Bronchial epithelial cell (primary cell): Measurements from ENCODE around the gene ANTXR1. TPM values are rescaled to one million over a fixed set of nuclear protein-coding genes. Genes with fewer than 3 reads are reported as not detected.

Source experiments
- DNase-seq: peaks from one replicate; pipeline ENCODE4 v3.0.0-alpha.2; 2010; ENCODE audit warnings: low read depth
- FAIRE-seq: peaks from 2 replicates; lab custom pipeline; 2011; peaks lifted over from hg19 to GRCh38; lab: Jason Lieb, UNC
- H3K27me3 ChIP-seq: 2 replicates; pipeline ENCODE4 v1.5.1; 2011; ENCODE audit warnings: low read length; ENCODE audit not compliant: control insufficient read depth, insufficient read depth
- H3K36me3 ChIP-seq: 2 replicates; pipeline ENCODE4 v1.5.1; 2011; ENCODE audit warnings: low read length; ENCODE audit not compliant: control insufficient read depth, insufficient read depth
- H3K4me3 ChIP-seq: 2 replicates; pipeline ENCODE4 v1.5.1; 2011; ENCODE audit warnings: mild to moderate bottlenecking, low read depth, low read length, control low read depth
- CTCF ChIP-seq: IDR thresholded peaks from 2 replicates; pipeline ENCODE4 v1.5.1; 2011; ENCODE audit warnings: mild to moderate bottlenecking, moderate library complexity, low read length, control low read depth, inconsistent platforms; ENCODE audit not compliant: insufficient read depth, severe bottlenecking
- total RNA-seq: library from RNA; depleted of rRNA; stranded (reverse); fragments of >200 nt; gene quantifications from 2 replicates; pipeline ENCODE4 v1.2.1, GENCODE V29; 2014

ANTXR1 gene
- total RNA-seq, 1 donor from 2014 or later, result 3.7 TPM

- no peak for TF ChIP-seq CTCF
- no peak overlapping the region for H3K4me3 ChIP-seq
- DNase-seq, result peak; percentile 89
- no peaks in the 10 kb centered on the region for H3K36me3 ChIP-seq
- no peaks in the 10 kb centered on the region for H3K27me3 ChIP-seq
- no peak for FAIRE-seq
Measured at GRCh38 chr2:69083235-69083748, 70.3 kb downstream of the ANTXR1 start.

GRCh38 chr2:69084492-69084891 lies 71.5 kb downstream of the ANTXR1 start:
- no peak for TF ChIP-seq CTCF
- FAIRE-seq (no peak), DNase-seq (no peak)
- Histone ChIP-seq H3K4me3 (no peak overlapping the region), H3K27me3 (no peaks in the 10 kb centered on the region), H3K36me3 (no peaks in the 10 kb centered on the region)

GRCh38 chr2:69086466-69086865 lies 73.5 kb downstream of the ANTXR1 start:
- H3K36me3 ChIP-seq, result no peaks in the 10 kb centered on the region
- TF ChIP-seq CTCF, result no peak
- H3K4me3 ChIP-seq, result no peak overlapping the region
- no peaks in the 10 kb centered on the region for H3K27me3 ChIP-seq
- no peak for FAIRE-seq
- DNase-seq, result no peak

DNA sequence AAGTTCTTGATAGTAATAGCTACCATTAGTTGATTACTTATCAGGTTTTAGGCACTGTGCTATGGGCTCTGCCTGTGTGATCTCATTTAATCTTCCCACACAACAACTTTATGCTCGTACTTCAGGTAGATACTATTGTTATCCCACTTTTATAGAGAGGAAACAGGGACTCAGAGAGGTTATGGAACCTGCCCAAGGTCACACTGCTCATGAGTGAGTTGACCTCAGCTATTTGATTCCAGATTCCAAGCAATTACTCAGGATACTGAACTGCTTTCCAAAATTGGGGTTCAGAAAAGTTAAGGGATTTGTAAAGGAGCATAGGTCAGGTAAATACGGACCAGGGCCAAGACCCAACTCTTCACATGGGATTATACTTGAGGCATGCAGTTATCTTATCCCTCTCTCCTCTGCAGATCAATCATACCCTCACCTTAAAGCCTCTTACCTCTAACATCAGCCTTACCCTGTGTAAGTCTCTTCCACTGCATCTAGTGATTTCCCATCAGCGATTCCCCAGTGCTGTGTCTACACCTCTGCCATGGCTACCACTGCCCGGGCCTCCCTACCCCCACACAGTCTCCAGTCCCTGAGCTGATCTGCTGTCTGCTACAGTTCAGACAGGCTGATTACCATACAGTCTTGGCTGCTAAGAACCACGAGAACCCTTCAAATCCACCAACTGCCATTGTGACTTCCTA lies 74.4 kb downstream of the ANTXR1 start:
- Histone ChIP-seq H3K36me3 (no peaks in the 10 kb centered on the region), H3K27me3 (no peaks in the 10 kb centered on the region), H3K4me3 (no peak overlapping the region)
- no peak for DNase-seq
- TF ChIP-seq CTCF, result no peak
- no peak for FAIRE-seq

DNA sequence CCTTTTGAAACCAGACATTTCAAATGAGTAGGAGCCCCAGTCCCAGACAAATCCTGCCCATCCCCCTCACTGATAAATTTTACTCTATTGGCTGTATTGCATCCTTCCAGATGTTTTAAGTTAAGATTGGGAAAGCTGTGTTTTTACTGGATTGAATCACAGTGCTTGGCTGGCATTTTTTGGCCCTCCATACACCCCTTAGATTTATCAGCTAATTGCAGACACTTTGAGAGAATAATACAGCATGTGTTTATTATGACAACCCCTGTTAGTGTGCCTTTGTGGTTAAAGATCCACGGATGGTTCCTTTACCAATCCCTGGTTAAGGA lies 74.9 kb downstream of the ANTXR1 start:
- Histone ChIP-seq H3K36me3 (no peaks in the 10 kb centered on the region), H3K27me3 (no peaks in the 10 kb centered on the region), H3K4me3 (no peak overlapping the region)
- TF ChIP-seq CTCF, result no peak
- FAIRE-seq (no peak), DNase-seq (no peak)

DNA sequence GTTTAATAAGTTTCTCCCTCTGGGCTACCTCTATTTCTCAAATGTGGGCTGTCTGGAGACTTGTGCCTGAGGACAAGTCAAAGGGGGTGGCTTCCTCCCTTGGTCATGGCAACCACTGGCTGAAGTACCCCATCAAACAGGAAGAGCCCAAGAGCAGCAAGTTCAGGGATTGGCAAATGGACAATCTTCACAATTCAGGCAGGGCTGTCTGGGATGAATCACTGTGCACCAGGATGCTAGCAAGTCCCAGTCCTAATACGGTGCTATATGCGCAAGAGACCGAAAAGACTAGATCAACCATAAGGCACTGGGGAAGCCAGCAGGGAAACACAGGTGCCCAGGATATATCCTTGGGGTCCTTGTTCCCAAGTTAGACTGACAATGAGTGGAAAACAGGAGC lies 75.5 kb downstream of the ANTXR1 start:
- Histone ChIP-seq H3K4me3 (no peak overlapping the region), H3K27me3 (no peaks in the 10 kb centered on the region), H3K36me3 (no peaks in the 10 kb centered on the region)
- FAIRE-seq (peak; percentile 23), DNase-seq (no peak)
- TF ChIP-seq CTCF, result no peak
